CD4-positive, alpha-beta T cell (primary cell): ENCODE measurements around the gene ZNF500. TPM values are rescaled to one million over a fixed set of nuclear protein-coding genes. Genes with fewer than 3 reads are reported as not detected.

Source experiments
- ATAC-seq: fragments of 200-7000 bp; cut with Tn5 transposase; one replicate; pipeline ENCODE4 v1.10.0; 2022; ENCODE audit warnings: mild to moderate bottlenecking; ENCODE audit not compliant: poor library complexity
- CTCF ChIA-PET: fragments of 350-600 bp; sonication (Branson Sonifier 250); formaldehyde crosslinking; loops from one replicate; lab custom pipeline; 2021; ENCODE audit warnings: antibody characterized with exemption, inconsistent platforms; lab: Charles Lee
- POLR2A ChIA-PET: fragments of 350-600 bp; sonication (Branson Sonifier 250); formaldehyde crosslinking; loops from one replicate; lab custom pipeline; 2021; ENCODE audit warnings: antibody characterized with exemption, inconsistent platforms; lab: Charles Lee
- DNase-seq, 14 experiments: peaks; one replicate each; pipeline ENCODE4 v3.0.0-alpha.2; 2013 to 2020; ENCODE audit warnings: mixed read lengths in 2 of 14
- H3K27ac ChIP-seq, 2 donors: one replicate each; pipeline versions ENCODE4 v1.5.1 to v1.7.0; 2013; ENCODE audit warnings: low read length in 2 of 2, low read depth in 1 of 2, mild to moderate bottlenecking in 1 of 2
- H3K27me3 ChIP-seq, 2 experiments: 1 replicate in 1 of 2; 2 replicates in 1 of 2; pipeline versions ENCODE4 v1.6.1 to v1.7.0; 2013; ENCODE audit warnings: low read length in 2 of 2, control low read depth in 1 of 2, mild to moderate bottlenecking in 1 of 2, moderate library complexity in 1 of 2; ENCODE audit not compliant: insufficient read depth in 2 of 2, control insufficient read depth in 1 of 2
- H3K36me3 ChIP-seq: one replicate; pipeline ENCODE4 v1.6.1; 2013; ENCODE audit warnings: low read length, control low read depth; ENCODE audit not compliant: insufficient read depth
- H3K4me1 ChIP-seq: one replicate; pipeline ENCODE4 v1.6.1; 2013; ENCODE audit warnings: low read length, control low read depth; ENCODE audit not compliant: insufficient read depth
- H3K4me3 ChIP-seq: one replicate; pipeline ENCODE4 v1.5.1; 2013; ENCODE audit warnings: mild to moderate bottlenecking, low read length, moderate library complexity
- H3K9me3 ChIP-seq, 2 experiments: 1 replicate in 1 of 2; 2 replicates in 1 of 2; pipeline versions ENCODE4 v1.6.1 to v1.7.0; 2013; ENCODE audit warnings: low read length in 2 of 2, mild to moderate bottlenecking in 2 of 2, control low read depth in 1 of 2, moderate library complexity in 1 of 2; ENCODE audit not compliant: control insufficient read depth in 1 of 2, insufficient read depth in 1 of 2
- H3K27ac Mint-ChIP-seq: one replicate; pipeline ENCODE4 v1.8.0; 2020; ENCODE audit warnings: mixed read lengths
- H3K27me3 Mint-ChIP-seq: one replicate; pipeline ENCODE4 v1.8.0; 2021; ENCODE audit warnings: mixed read lengths
- H3K36me3 Mint-ChIP-seq: one replicate; pipeline ENCODE4 v1.8.0; 2021; ENCODE audit warnings: low read depth, mixed read lengths
- H3K4me1 Mint-ChIP-seq: one replicate; pipeline ENCODE4 v1.8.0; 2021; ENCODE audit warnings: low read depth, mixed read lengths
- H3K4me3 Mint-ChIP-seq: one replicate; pipeline ENCODE4 v1.8.0; 2020; ENCODE audit warnings: mild to moderate bottlenecking, mixed read lengths
- H3K9me3 Mint-ChIP-seq: one replicate; pipeline ENCODE4 v1.8.0; 2020; ENCODE audit warnings: mixed read lengths
- CTCF ChIP-seq: fragments of 200-600 bp; IDR thresholded peaks from one replicate; pipeline ENCODE4 v1.8.0; 2022; ENCODE audit warnings: antibody characterized with exemption, mild to moderate bottlenecking
- intact Hi-C, 2 experiments: fragments of 100-400 bp; cut with DNase I in 1 of 2; cut with micrococcal nuclease in 1 of 2; formaldehyde crosslinking; loops; one replicate each; pipeline versions ENCODE4 v1.15.1 to v1.9.0; 2023 to 2025; cut with DNase I, micrococcal nuclease
- total RNA-seq, 174 experiments: library from RNA in 2 of 174; stranded (reverse) in 2 of 174; gene quantifications; one replicate each; pipeline ENCODE4 v1.2.3 and lab custom pipeline; 2021 to 2026

ZNF500 gene
- total RNA-seq, 2 experiments from 2014 or later = 11.8 to 12.4 TPM

DNA sequence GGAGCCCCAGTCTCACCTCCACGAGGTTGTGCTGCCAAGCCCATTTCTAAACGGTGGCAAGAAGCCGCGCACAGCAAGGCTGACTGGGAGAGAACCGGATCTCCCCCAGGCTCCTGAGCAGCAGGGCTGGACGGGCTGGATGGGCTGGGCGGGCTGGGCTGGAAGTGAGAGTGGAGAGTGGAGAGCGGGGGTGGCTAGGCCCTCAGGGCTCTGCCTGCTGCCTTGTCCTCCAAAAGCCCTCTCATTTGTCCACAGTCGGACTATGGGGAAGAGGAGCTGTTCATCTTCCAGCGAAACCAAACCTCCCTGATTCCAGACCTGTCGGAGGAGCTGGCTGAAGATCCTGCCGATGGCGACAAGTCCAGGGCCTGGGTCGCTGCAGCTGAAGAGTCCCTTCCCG is 29.4 kb downstream of the ZNF500 start:
- Mint-ChIP-seq H3K36me3 (peaks cover 6% of the 10 kb centered on the region), H3K9me3 (no peaks in the 10 kb centered on the region), H3K4me3 (no peak overlapping the region), H3K27ac (no peak overlapping the region), H3K27me3 (no peaks in the 10 kb centered on the region), H3K4me1 (peaks cover 26% of the 10 kb centered on the region)
- ChIA-PET POLR2A (no interaction called here), CTCF (no interaction called here)
- Histone ChIP-seq H3K36me3 (no peaks in the 10 kb centered on the region), H3K4me3 (no peak overlapping the region), H3K27ac (no peak overlapping the region), H3K9me3 (no peaks in the 10 kb centered on the region), H3K27me3 (no peaks in the 10 kb centered on the region), H3K4me1 (peaks cover 21% of the 10 kb centered on the region)
- TF ChIP-seq CTCF = no peak
- intact Hi-C loops = loop anchor here in 1 of 2 experiments (10.0 kb wide), 3 partner anchors 217 to 337 kb away; partner anchors contain the start of genes ALG1, NAGPA and SEC14L5
- ATAC-seq (no peak), DNase-seq (no peak)

- intact Hi-C loops = loop anchor here in 1 of 2 experiments (10.0 kb wide), 3 partner anchors 218 to 338 kb away; partner anchors contain the start of genes ALG1, NAGPA and SEC14L5
- no peak for TF ChIP-seq CTCF
- ChIA-PET CTCF (no interaction called here), POLR2A (no interaction called here)
- Mint-ChIP-seq H3K27ac (peak overlapping the region; percentile 36), H3K9me3 (no peaks in the 10 kb centered on the region), H3K27me3 (no peaks in the 10 kb centered on the region), H3K36me3 (peaks cover 6% of the 10 kb centered on the region), H3K4me3 (no peak overlapping the region), H3K4me1 (peaks cover 31% of the 10 kb centered on the region)
- Histone ChIP-seq H3K27ac (no peak overlapping the region), H3K27me3 (no peaks in the 10 kb centered on the region), H3K9me3 (no peaks in the 10 kb centered on the region), H3K4me3 (no peak overlapping the region), H3K4me1 (peaks cover 21% of the 10 kb centered on the region), H3K36me3 (no peaks in the 10 kb centered on the region)
- DNase-seq (no peak), ATAC-seq (no peak)
Measured at GRCh38 chr16:4736546-4736945, 30.4 kb downstream of the ZNF500 start.

DNA sequence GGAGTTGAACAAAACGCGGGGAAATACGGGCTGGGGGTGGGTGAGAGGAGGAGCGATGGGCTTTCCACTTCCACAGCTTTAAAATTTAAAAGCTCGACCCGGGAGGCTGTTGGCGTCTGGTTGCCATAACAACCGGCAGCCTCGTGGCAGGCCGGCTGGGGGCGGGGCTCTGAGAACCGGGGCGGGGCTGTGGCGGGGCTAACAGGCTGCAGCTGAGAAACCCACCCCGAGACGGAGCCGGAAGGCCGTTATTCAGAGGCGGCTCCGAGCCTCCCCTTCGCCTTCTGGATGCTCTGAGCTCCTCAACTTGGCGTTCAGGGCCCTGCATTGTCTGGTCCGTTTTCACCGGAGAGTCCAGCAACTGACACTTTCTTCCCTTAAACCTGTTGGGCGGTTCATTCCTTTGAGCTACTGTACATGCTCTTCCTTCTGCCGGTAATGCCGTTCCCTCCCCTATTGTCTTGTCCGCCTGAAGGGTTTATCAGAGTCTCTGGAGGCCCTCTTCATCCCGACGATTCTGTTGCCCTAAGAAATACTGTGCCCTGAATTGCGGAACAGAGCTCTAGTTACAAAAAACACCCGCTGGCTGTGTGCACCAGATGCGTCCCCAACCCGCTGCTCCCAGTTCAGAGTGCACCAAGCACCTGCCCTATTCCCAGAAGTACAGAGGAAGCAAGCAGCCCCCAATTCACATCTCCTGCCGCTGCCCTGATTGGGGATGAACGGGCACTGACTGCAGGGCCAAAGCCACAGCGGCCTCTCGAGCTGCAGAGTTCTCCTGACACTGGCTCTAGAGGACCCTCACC is 32.0 kb downstream of the ZNF500 start:
- Histone ChIP-seq H3K4me3 (peak overlapping the region; percentile 99), H3K4me1 (peaks cover 21% of the 10 kb centered on the region), H3K27me3 (no peaks in the 10 kb centered on the region), H3K9me3 (no peaks in the 10 kb centered on the region), H3K27ac (peak overlapping the region; percentile 68 to 85), H3K36me3 (peaks cover 2% of the 10 kb centered on the region)
- Mint-ChIP-seq H3K27ac (peak overlapping the region; percentile 90), H3K27me3 (no peaks in the 10 kb centered on the region), H3K4me1 (peaks cover 31% of the 10 kb centered on the region), H3K4me3 (peak overlapping the region; percentile 98), H3K36me3 (peaks cover 13% of the 10 kb centered on the region), H3K9me3 (no peaks in the 10 kb centered on the region)
- ATAC-seq (peak; percentile 75), DNase-seq (peak; percentile 88 to 98 (median 94))
- TF ChIP-seq CTCF = no peak
- intact Hi-C loops = loop anchor here (1.0 to 10.0 kb wide), 9 partner anchors 32 to 340 kb away; partner anchors contain the start of genes ROGDI (in 2 of the 2), ZNF500 (in 2 of the 2), ALG1 (in 1 of the 2) and GLYR1 (in 1 of the 2)
- ChIA-PET POLR2A (interaction anchor here (0.6 to 3.0 kb wide), 26 partner anchors 10 to 481 kb away, joined by 3 to 61 read pairs (median 4); partner anchors contain the start of genes GLYR1, MGRN1, NAGPA and NUDT16L1), CTCF (interaction anchor here (0.9 to 1.6 kb wide), 6 partner anchors 41 to 481 kb away, joined by 3 to 7 read pairs (median 4); partner anchors contain the start of genes CDIP1, MGRN1 and ROGDI)
